SH-SY5Y (cell line): ENCODE results near the gene CRYGS.

Experiments
- GATA2 ChIP-seq: IDR thresholded peaks from 2 replicates; pipeline ENCODE4 v1.6.1; 2011; ENCODE audit warnings: mild to moderate bottlenecking, low read depth, low read length
- GATA3 ChIP-seq: IDR thresholded peaks from 2 replicates; pipeline ENCODE4 v1.6.1; 2011; ENCODE audit warnings: low read depth, mild to moderate bottlenecking, low read length, moderate library complexity

The CRYGS gene

GRCh38 chr3:186512570-186513302, 31.4 kb downstream of the CRYGS start:
- TF ChIP-seq GATA2 (no peak), GATA3 (no peak)

GRCh38 chr3:186511702-186512101, 32.5 kb downstream of the CRYGS start:
- TF ChIP-seq GATA3 (no peak), GATA2 (no peak)

- no peak for TF ChIP-seq GATA3
- no peak for TF ChIP-seq GATA2
Measured at GRCh38 chr3:186511245-186511644, 32.9 kb downstream of the CRYGS start.

- no peak for TF ChIP-seq GATA2
Measured at GRCh38 chr3:186510374-186511079, 33.7 kb downstream of the CRYGS start.

DNA sequence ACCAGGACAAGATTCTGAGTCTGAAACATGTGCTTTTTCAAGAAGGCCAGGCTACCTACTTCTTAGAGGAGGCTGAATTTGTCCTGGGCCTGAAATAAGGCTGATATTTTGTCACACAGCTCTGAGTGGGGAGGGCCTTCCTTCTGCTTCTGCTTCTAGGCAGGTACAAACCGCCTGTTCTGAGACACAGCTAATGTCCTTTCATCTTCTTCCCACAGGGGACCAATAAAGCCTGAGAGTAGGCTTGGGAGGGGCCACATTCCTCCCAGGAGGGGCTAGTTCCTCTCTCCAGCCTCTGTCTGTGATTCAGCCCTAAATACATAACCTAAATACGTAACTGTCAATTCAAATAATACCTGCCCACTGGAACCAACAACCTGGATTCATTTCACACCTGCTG, 34.8 kb downstream of the CRYGS start:
- TF ChIP-seq GATA2 (no peak), GATA3 (no peak)

- TF ChIP-seq GATA3 (no peak), GATA2 (no peak)
Measured at GRCh38 chr3:186506857-186507256, 37.3 kb downstream of the CRYGS start.

DNA sequence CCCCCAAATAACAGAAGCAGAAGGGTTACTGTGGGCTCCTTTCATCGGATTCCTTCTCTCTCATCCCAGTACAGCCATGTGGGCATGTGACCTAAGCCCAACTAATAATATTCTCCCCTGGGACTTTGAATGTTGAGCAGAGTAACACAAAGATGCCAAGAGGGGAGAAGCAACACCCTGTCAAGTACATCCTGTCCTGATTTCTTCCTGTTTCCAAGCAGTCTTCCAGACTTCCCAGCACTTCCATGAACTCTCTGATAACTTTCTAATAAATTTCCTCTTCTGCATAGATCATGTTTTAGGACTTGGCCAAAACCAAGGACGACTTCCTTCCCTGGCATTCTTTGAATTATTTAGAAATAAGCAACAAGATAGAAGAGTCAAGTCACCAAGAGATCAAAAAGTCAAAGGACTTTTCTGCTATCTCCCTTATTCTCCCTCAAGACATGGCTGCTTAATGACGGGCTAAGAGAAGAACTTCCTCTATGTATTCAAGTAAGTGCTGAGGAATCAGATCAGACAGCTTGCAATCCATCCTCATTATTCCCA, 37.9 kb downstream of the CRYGS start:
- no peak for TF ChIP-seq GATA2
- TF ChIP-seq GATA3: no peak

- TF ChIP-seq GATA2: no peak
- TF ChIP-seq GATA3: no peak
Measured at GRCh38 chr3:186502966-186503712, 41.0 kb downstream of the CRYGS start.

- TF ChIP-seq GATA3: no peak
- no peak for TF ChIP-seq GATA2
Measured at GRCh38 chr3:186502138-186502948, 41.8 kb downstream of the CRYGS start.

GRCh38 chr3:186497608-186498007, 46.6 kb downstream of the CRYGS start:
- TF ChIP-seq GATA2 (no peak), GATA3 (no peak)

DNA sequence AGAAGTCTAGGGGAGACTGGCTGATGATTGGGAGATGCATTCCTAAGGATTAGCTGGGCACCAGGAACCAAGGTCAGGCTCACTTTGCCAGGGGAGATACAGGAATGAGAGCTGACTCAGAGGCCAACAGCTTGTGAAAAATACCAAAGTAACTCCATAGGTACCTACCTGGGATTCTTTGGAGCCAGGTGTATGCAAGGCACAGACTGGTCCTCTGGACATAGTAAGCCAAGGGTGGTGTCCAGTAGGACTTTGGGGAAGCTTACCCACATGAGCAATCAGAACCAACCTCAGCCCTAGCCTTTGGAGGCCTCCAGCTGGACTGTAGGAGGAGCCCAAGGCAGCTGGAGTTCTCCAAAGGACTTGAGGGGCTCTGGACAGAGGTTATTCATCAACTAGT, 47.5 kb downstream of the CRYGS start:
- TF ChIP-seq GATA3 (no peak), GATA2 (no peak)

- TF ChIP-seq GATA3 (no peak), GATA2 (no peak)
Measured at GRCh38 chr3:186496016-186496415, 48.2 kb downstream of the CRYGS start.

- TF ChIP-seq GATA2 (no peak), GATA3 (no peak)
Measured at GRCh38 chr3:186493525-186494255, 50.5 kb downstream of the CRYGS start.

DNA sequence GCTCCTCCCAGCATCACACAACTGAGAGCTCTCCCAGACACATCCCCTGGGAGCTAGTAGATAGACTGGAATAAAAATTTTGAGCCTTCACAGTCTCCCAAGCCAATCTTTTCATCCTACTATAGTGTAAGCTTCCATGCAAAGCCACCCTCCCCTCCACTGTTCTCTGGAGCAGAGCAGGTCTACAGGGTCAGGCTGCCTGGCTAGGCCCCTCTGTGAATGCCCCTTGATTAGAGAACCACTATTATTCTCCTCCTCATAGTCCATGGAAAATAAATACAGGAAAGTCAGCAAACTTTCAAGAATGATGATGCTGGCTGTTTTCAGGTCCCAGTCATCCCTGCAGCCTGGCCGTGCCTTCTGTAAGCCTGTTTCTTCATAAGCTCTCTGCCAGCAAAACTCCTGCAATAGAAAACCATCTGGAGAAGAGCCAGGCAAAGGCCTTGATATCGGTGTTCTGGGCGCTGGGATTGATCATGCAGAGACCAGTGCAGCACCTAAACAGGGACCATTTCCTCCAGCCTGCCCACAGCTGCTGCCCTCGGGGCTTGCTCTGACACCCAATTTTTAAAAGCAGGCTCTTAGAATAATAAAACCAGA, 51.7 kb downstream of the CRYGS start:
- TF ChIP-seq GATA3 (no peak), GATA2 (no peak)

DNA sequence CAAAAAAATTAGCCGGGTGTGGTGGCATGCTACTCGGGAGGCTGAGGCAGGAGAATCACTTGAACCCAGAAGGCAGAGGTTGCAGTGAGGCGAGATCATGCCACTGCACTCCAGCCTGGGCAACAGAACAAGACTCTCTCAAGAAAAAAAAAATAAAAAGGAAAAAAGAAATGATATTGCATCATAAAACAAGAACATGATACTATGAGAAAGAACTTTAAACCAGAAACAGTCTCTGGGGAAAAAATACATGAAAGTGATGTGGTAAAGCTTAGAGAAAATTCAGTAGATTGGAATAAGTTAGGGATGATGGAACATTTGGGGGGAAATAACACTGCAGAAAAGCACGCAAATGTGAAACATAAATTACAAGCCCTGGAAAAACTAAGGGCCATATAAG, 54.7 kb downstream of the CRYGS start:
- TF ChIP-seq GATA2: no peak
- TF ChIP-seq GATA3: no peak
